ENCODE results near the gene DCAF8L2. TPM values are rescaled to one million over a fixed set of nuclear protein-coding genes. Genes with fewer than 3 reads are reported as not detected.

Gene DCAF8L2
- total RNA-seq, 1 experiment from 2014 or later, result not detected

Other genes starting within 250 kb of the DCAF8L2 start
- gene PPP4R3C, start 127.0 kb upstream of the DCAF8L2 start, total RNA-seq (2014; rRNA removed; shearing (Covaris generic)), result not detected in 2 replicates
- not detected in 2 replicates for gene MAGEB10, start 217.6 kb downstream of the DCAF8L2 start, total RNA-seq (2014; rRNA removed; shearing (Covaris generic))